ENCODE results near the gene NRXN3.

Gene NRXN3

GRCh38 chr14:78782551-78782950 lies 612.4 kb downstream of the NRXN3 start:
- Histone ChIP-seq H3K4me2 (ENCODE audit: low read depth, low read length, poor library complexity, severe bottlenecking) (no peak overlapping the region), H2AFZ (ENCODE audit: low read depth, low read length, severe bottlenecking) (no peak overlapping the region), H3K27me3 (ENCODE audit: low read length) (no peaks in the 10 kb centered on the region), H3K9ac (ENCODE audit: low read length) (no peak overlapping the region), H3K79me2 (ENCODE audit: insufficient read depth, low read length) (no peaks in the 10 kb centered on the region), H3K9me2 (replicated peaks; ENCODE audit: insufficient read depth, low read length) (no peaks in the 10 kb centered on the region), H3F3A (ENCODE audit: insufficient read depth) (no peaks in the 10 kb centered on the region), H3K4me3 (ENCODE audit: insufficient read depth, low read length, poor library complexity, severe bottlenecking) (no peak overlapping the region), H3K9me3 (ENCODE audit: insufficient read depth, low read length) (0 out of 2 replicates have a peak, but pooled peaks cover 3% of the 10 kb centered on the region), H4K20me1 (ENCODE audit: low read depth, low read length) (no peaks in the 10 kb centered on the region), H3K36me3 (ENCODE audit: low read length) (no peaks in the 10 kb centered on the region), H3K27ac (ENCODE audit: low read depth, low read length) (no peak overlapping the region)
- TF ChIP-seq CTCF (IDR thresholded peaks at IDR 0.05; ENCODE audit: insufficient read depth, low read length, poor library complexity, severe bottlenecking) (no peak), EZH2phosphoT487 (conservative IDR thresholded peaks at IDR 0.05; ENCODE audit: low read length) (no peak)

- no peaks in the 10 kb centered on the region for H4K20me1 ChIP-seq (ENCODE audit: low read depth, low read length)
- no peaks in the 10 kb centered on the region for H3K79me2 ChIP-seq (ENCODE audit: insufficient read depth, low read length)
- H3K4me3 ChIP-seq (ENCODE audit: insufficient read depth, low read length, poor library complexity, severe bottlenecking) = no peak overlapping the region
- no peak overlapping the region for H3K9ac ChIP-seq (ENCODE audit: low read length)
- no peak overlapping the region for H3K27ac ChIP-seq (ENCODE audit: low read depth, low read length)
- H3K27me3 ChIP-seq (ENCODE audit: low read length) = no peaks in the 10 kb centered on the region
- no peaks in the 10 kb centered on the region for H3K36me3 ChIP-seq (ENCODE audit: low read length)
- H2AFZ ChIP-seq (ENCODE audit: low read depth, low read length, severe bottlenecking) = no peak overlapping the region
- TF ChIP-seq CTCF (IDR thresholded peaks at IDR 0.05; ENCODE audit: insufficient read depth, low read length, poor library complexity, severe bottlenecking) (no peak), EZH2phosphoT487 (conservative IDR thresholded peaks at IDR 0.05; ENCODE audit: low read length) (no peak)
- no peaks in the 10 kb centered on the region for H3F3A ChIP-seq (ENCODE audit: insufficient read depth)
- H3K9me3 ChIP-seq (ENCODE audit: insufficient read depth, low read length) = 0 out of 2 replicates have a peak, but pooled peaks cover 3% of the 10 kb centered on the region
- no peaks in the 10 kb centered on the region for H3K9me2 ChIP-seq (replicated peaks; ENCODE audit: insufficient read depth, low read length)
- no peak overlapping the region for H3K4me2 ChIP-seq (ENCODE audit: low read depth, low read length, poor library complexity, severe bottlenecking)
These were observed 615.1 kb downstream of the NRXN3 start for GRCh38 chr14:78785265-78785664.

DNA sequence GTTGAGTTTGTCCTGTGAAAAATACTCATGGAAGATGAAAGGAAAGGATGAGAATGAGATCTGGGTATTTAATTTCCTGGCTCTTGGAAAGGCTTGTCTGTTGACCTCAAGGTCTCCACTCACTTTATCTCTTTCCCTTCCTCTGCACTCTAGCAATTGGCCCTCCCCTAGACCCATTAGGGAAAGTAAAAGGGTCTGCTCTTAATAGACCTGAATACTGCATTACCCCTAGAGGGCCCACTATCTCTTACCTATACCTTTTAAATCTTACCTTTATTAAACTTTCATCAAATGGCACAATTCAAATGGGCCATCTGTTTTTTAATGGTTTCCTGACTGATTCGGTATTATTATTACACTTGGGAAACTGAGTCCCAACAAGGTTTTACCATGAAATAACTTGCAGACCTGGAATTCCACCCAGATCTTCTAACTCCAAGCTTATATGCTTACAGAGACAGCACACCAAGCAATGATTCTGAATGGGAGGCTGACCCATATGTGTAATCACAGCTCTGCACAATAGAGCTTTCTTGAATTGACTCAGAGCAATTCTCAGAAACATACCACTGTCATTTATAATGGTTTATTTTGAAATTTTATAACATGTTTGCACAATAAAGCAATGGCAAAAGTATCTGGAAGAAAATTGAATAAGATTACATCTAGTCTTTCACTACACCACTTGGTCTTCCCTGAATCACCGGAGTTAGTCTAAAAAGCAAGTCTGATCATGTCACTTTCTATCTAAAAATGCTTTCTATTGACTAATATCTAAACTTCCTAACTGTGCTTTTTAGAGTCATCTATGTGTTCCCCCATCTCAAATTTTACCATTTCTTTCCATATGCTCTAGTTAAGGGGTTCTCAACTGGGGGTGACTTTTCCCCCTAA lies 618.5 kb downstream of the NRXN3 start:
- H3K27ac ChIP-seq (ENCODE audit: low read depth, low read length) = no peak overlapping the region
- no peak overlapping the region for H3K9ac ChIP-seq (ENCODE audit: low read length)
- no peaks in the 10 kb centered on the region for H3K36me3 ChIP-seq (ENCODE audit: low read length)
- H3K9me3 ChIP-seq (ENCODE audit: insufficient read depth, low read length) = no peaks in the 10 kb centered on the region
- H3F3A ChIP-seq (ENCODE audit: insufficient read depth) = no peaks in the 10 kb centered on the region
- H3K27me3 ChIP-seq (ENCODE audit: low read length) = no peaks in the 10 kb centered on the region
- no peaks in the 10 kb centered on the region for H3K79me2 ChIP-seq (ENCODE audit: insufficient read depth, low read length)
- H3K9me2 ChIP-seq (replicated peaks; ENCODE audit: insufficient read depth, low read length) = no peaks in the 10 kb centered on the region
- no peaks in the 10 kb centered on the region for H4K20me1 ChIP-seq (ENCODE audit: low read depth, low read length)
- no peak overlapping the region for H3K4me2 ChIP-seq (ENCODE audit: low read depth, low read length, poor library complexity, severe bottlenecking)
- no peak overlapping the region for H2AFZ ChIP-seq (ENCODE audit: low read depth, low read length, severe bottlenecking)
- H3K4me3 ChIP-seq (ENCODE audit: insufficient read depth, low read length, poor library complexity, severe bottlenecking) = no peak overlapping the region
- TF ChIP-seq EZH2phosphoT487 (conservative IDR thresholded peaks at IDR 0.05; ENCODE audit: low read length) (no peak), CTCF (IDR thresholded peaks at IDR 0.05; ENCODE audit: insufficient read depth, low read length, poor library complexity, severe bottlenecking) (no peak)
